ENCODE data around the gene PARP15. TPM values are rescaled to one million over a fixed set of nuclear protein-coding genes. Genes with fewer than 3 reads are reported as not detected.

Gene PARP15
- polyA plus RNA-seq, 1 donor: 2.8 TPM

GRCh38 chr3:122576174-122576940 is 1.1 kb upstream of the PARP15 start:
- DNase-seq: no peak

- no peak for DNase-seq
Observed at GRCh38 chr3:122578069-122578740, 755 bp downstream of the PARP15 start.

- DNase-seq: no peak
Observed at GRCh38 chr3:122580470-122580869, 3.0 kb downstream of the PARP15 start.

GRCh38 chr3:122581622-122582021 is 4.2 kb downstream of the PARP15 start:
- DNase-seq: no peak

- DNase-seq: no peak
Observed at GRCh38 chr3:122582390-122582789, 4.9 kb downstream of the PARP15 start.

GRCh38 chr3:122586098-122586497 is 8.6 kb downstream of the PARP15 start:
- no peak for DNase-seq

- DNase-seq: no peak
Observed at GRCh38 chr3:122586773-122587485, 9.5 kb downstream of the PARP15 start.

GRCh38 chr3:122587572-122587971 is 10.1 kb downstream of the PARP15 start:
- no peak for DNase-seq

GRCh38 chr3:122589297-122589696 is 11.8 kb downstream of the PARP15 start:
- no peak for DNase-seq

- DNase-seq: no peak
Observed at GRCh38 chr3:122590610-122591009, 13.2 kb downstream of the PARP15 start.

- DNase-seq: no peak
Observed at GRCh38 chr3:122594025-122594424, 16.6 kb downstream of the PARP15 start.

- no peak for DNase-seq
Observed at GRCh38 chr3:122598151-122598550, 20.7 kb downstream of the PARP15 start.

GRCh38 chr3:122598556-122598955 is 21.1 kb downstream of the PARP15 start:
- no peak for DNase-seq

GRCh38 chr3:122602011-122602710 is 24.7 kb downstream of the PARP15 start:
- no peak for DNase-seq

GRCh38 chr3:122603056-122603455 is 25.6 kb downstream of the PARP15 start:
- DNase-seq: no peak

GRCh38 chr3:122606330-122606729 is 28.9 kb downstream of the PARP15 start:
- no peak for DNase-seq

- no peak for DNase-seq
Observed at GRCh38 chr3:122608916-122609315, 31.5 kb downstream of the PARP15 start.

GRCh38 chr3:122609798-122610559 is 32.5 kb downstream of the PARP15 start:
- DNase-seq: no peak

GRCh38 chr3:122612696-122613095 is 35.2 kb downstream of the PARP15 start:
- no peak for DNase-seq

- DNase-seq: no peak
Observed at GRCh38 chr3:122615303-122615702, 37.9 kb downstream of the PARP15 start.

GRCh38 chr3:122618614-122619013 is 41.2 kb downstream of the PARP15 start:
- no peak for DNase-seq

GRCh38 chr3:122619040-122619439 is 41.6 kb downstream of the PARP15 start:
- no peak for DNase-seq

Data from hindlimb muscle (tissue), 1 donor.